PFSK-1 (cell line): ENCODE results near the gene VAV2.

Source experiments
- POLR2AphosphoS5 ChIP-seq: IDR thresholded peaks from 2 replicates; pipeline ENCODE4 v1.6.1; 2012; ENCODE audit warnings: low read depth, mild to moderate bottlenecking, control low read depth, low read length, moderate library complexity
- REST ChIP-seq, 2 experiments: IDR thresholded peaks; 2 replicates each; pipeline versions ENCODE4 v1.6.1 to v1.8.0; 2011 to 2012; ENCODE audit warnings: low read depth in 2 of 2, low read length in 2 of 2, control low read depth in 1 of 2, inconsistent platforms in 1 of 2, mild to moderate bottlenecking in 1 of 2, moderate library complexity in 1 of 2; ENCODE audit not compliant: insufficient read depth in 1 of 2
- SIN3A ChIP-seq: IDR thresholded peaks from 2 replicates; pipeline ENCODE4 v1.6.1; 2012; ENCODE audit warnings: mild to moderate bottlenecking, low read length, moderate library complexity, borderline replicate concordance; ENCODE audit not compliant: insufficient read depth
- TAF1 ChIP-seq: IDR thresholded peaks from 2 replicates; pipeline ENCODE4 v1.6.1; 2012; ENCODE audit warnings: low read length, control low read depth, borderline replicate concordance; ENCODE audit not compliant: insufficient read depth

GRCh38 chr9:133830310-133830709 is 161.8 kb downstream of the VAV2 start:
- TF ChIP-seq TAF1 = no peak
- no peak for TF ChIP-seq REST (IDR thresholded peaks at IDR 0.05; ENCODE audit: insufficient read depth in 1 of 2, low read depth in 2 of 2, low read length in 2 of 2)
- no peak for TF ChIP-seq POLR2AphosphoS5
- no peak for TF ChIP-seq SIN3A
